ENCODE data around the gene SLC1A6. TPM values are rescaled to one million over a fixed set of nuclear protein-coding genes. Genes with fewer than 3 reads are reported as not detected.

SLC1A6 gene
- total RNA-seq, 1 experiment from 2014 or later = 0.15 TPM

GRCh38 chr19:14952767-14953166 is 26.9 kb downstream of the SLC1A6 start:
- ATAC-seq = no peak
- H3K27ac ChIP-seq (ENCODE audit: low read length) = no peak overlapping the region
- H3K4me3 ChIP-seq (ENCODE audit: low read depth in 2 of 2, low read length in 2 of 2) = no peak overlapping the region
- no peaks in the 10 kb centered on the region for H3K27me3 ChIP-seq (ENCODE audit: control insufficient read depth, insufficient read depth, low read length)
- no peaks in the 10 kb centered on the region for H3K36me3 ChIP-seq (ENCODE audit: control insufficient read depth, insufficient read depth, low read length)
- ChIA-PET CTCF (interaction anchor here (0.9 kb wide), 1 partner anchor 266 kb away, joined by 4 read pairs; no protein-coding TSS in a partner anchor), POLR2A (no interaction called here)
- no peaks in the 10 kb centered on the region for H3K4me1 ChIP-seq (ENCODE audit: control insufficient read depth, insufficient read depth, low read length)
- no peaks in the 10 kb centered on the region for H3K9me3 ChIP-seq (ENCODE audit: control insufficient read depth, insufficient read depth, low read depth, low read length)
- DNase-seq (ENCODE audit: low read depth, low spot score) = no peak
- no TSS peak for BruUV-seq (replicated peaks)
- no peak for TF ChIP-seq TCF7L2 (IDR thresholded peaks at IDR 0.05; ENCODE audit: low read depth, low read length)
- TF ChIP-seq, protein P1, sequence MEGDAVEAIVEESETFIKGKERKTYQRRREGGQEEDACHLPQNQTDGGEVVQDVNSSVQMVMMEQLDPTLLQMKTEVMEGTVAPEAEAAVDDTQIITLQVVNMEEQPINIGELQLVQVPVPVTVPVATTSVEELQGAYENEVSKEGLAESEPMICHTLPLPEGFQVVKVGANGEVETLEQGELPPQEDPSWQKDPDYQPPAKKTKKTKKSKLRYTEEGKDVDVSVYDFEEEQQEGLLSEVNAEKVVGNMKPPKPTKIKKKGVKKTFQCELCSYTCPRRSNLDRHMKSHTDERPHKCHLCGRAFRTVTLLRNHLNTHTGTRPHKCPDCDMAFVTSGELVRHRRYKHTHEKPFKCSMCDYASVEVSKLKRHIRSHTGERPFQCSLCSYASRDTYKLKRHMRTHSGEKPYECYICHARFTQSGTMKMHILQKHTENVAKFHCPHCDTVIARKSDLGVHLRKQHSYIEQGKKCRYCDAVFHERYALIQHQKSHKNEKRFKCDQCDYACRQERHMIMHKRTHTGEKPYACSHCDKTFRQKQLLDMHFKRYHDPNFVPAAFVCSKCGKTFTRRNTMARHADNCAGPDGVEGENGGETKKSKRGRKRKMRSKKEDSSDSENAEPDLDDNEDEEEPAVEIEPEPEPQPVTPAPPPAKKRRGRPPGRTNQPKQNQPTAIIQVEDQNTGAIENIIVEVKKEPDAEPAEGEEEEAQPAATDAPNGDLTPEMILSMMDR (IDR thresholded peaks at IDR 0.05) = no peak
- TF ChIP-seq, protein P2, sequence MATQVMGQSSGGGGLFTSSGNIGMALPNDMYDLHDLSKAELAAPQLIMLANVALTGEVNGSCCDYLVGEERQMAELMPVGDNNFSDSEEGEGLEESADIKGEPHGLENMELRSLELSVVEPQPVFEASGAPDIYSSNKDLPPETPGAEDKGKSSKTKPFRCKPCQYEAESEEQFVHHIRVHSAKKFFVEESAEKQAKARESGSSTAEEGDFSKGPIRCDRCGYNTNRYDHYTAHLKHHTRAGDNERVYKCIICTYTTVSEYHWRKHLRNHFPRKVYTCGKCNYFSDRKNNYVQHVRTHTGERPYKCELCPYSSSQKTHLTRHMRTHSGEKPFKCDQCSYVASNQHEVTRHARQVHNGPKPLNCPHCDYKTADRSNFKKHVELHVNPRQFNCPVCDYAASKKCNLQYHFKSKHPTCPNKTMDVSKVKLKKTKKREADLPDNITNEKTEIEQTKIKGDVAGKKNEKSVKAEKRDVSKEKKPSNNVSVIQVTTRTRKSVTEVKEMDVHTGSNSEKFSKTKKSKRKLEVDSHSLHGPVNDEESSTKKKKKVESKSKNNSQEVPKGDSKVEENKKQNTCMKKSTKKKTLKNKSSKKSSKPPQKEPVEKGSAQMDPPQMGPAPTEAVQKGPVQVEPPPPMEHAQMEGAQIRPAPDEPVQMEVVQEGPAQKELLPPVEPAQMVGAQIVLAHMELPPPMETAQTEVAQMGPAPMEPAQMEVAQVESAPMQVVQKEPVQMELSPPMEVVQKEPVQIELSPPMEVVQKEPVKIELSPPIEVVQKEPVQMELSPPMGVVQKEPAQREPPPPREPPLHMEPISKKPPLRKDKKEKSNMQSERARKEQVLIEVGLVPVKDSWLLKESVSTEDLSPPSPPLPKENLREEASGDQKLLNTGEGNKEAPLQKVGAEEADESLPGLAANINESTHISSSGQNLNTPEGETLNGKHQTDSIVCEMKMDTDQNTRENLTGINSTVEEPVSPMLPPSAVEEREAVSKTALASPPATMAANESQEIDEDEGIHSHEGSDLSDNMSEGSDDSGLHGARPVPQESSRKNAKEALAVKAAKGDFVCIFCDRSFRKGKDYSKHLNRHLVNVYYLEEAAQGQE (IDR thresholded peaks at IDR 0.05; ENCODE audit: insufficient read depth in 1 of 2, low read depth in 2 of 2, low read length in 1 of 2) = no peak
- no peak for TF ChIP-seq SIN3A (IDR thresholded peaks at IDR 0.05; ENCODE audit: borderline replicate concordance, insufficient read depth, low read depth, low read length)
- TF ChIP-seq POLR2AphosphoS5 (IDR thresholded peaks at IDR 0.05; ENCODE audit: low read depth, low read length) = no peak
- in situ Hi-C loops (cut with HindIII; ENCODE audit: low pct_unique_long_range_greater_than_20kb, low sequenced_read_pairs) = no loop called here
- intact Hi-C loops (cut with micrococcal nuclease; ENCODE audit: unreplicated experiment) = no loop called here

GRCh38 chr19:14950421-14950820 is 29.2 kb downstream of the SLC1A6 start:
- no TSS peak for BruUV-seq (replicated peaks)
- no peaks in the 10 kb centered on the region for H3K9me3 ChIP-seq (ENCODE audit: control insufficient read depth, insufficient read depth, low read depth, low read length)
- no peaks in the 10 kb centered on the region for H3K27me3 ChIP-seq (ENCODE audit: control insufficient read depth, insufficient read depth, low read length)
- no peaks in the 10 kb centered on the region for H3K36me3 ChIP-seq (ENCODE audit: control insufficient read depth, insufficient read depth, low read length)
- H3K4me3 ChIP-seq (ENCODE audit: low read depth in 2 of 2, low read length in 2 of 2) = no peak overlapping the region
- no peak overlapping the region for H3K27ac ChIP-seq (ENCODE audit: low read length)
- POLR2A ChIA-PET = no interaction called here
- no peak for TF ChIP-seq SIN3A (IDR thresholded peaks at IDR 0.05; ENCODE audit: borderline replicate concordance, insufficient read depth, low read depth, low read length)
- TF ChIP-seq, protein P1 (IDR thresholded peaks at IDR 0.05) = no peak
- TF ChIP-seq TCF7L2 (IDR thresholded peaks at IDR 0.05; ENCODE audit: low read depth, low read length) = no peak
- TF ChIP-seq, protein P2 (IDR thresholded peaks at IDR 0.05; ENCODE audit: insufficient read depth in 1 of 2, low read depth in 2 of 2, low read length in 1 of 2) = no peak
- no peak for TF ChIP-seq POLR2AphosphoS5 (IDR thresholded peaks at IDR 0.05; ENCODE audit: low read depth, low read length)
- in situ Hi-C loops (cut with HindIII; ENCODE audit: low pct_unique_long_range_greater_than_20kb, low sequenced_read_pairs) (no loop called here), intact Hi-C loops (cut with micrococcal nuclease; ENCODE audit: unreplicated experiment) (no loop called here)
- CTCF ChIA-PET = no interaction called here
- H3K4me1 ChIP-seq (ENCODE audit: control insufficient read depth, insufficient read depth, low read length) = no peaks in the 10 kb centered on the region
- ATAC-seq (no peak), DNase-seq (ENCODE audit: low read depth, low spot score) (no peak)

All from Panc1 (cell line).